ENCODE results near the gene MYL7.

GRCh38 chr7:44144968-44145478 is 3.9 kb upstream of the MYL7 start:
- TF ChIP-seq CTCF (conservative IDR thresholded peaks at IDR 0.05 in 1 of 2, IDR thresholded peaks at IDR 0.05 in 1 of 2; ENCODE audit: low read depth in 1 of 2, low read length in 2 of 2) (no peak), EZH2 (IDR thresholded peaks at IDR 0.05; ENCODE audit: low read length, missing control alignments) (no peak)

Data from fibroblast of lung (primary cell).